22Rv1 (cell line): Measurements from ENCODE around the gene DENND6B.
A peak's percentile ranks its signal among the peaks of the same experiment; 100 is the strongest.

Source experiments
- H3K27ac ChIP-seq: fragments of 450-650 bp; 2 replicates; pipeline ENCODE4 v1.5.1; 2017
- CTCF ChIP-seq: fragments of 450-650 bp; IDR thresholded peaks from 2 replicates; pipeline ENCODE4 v1.5.1; 2017; ENCODE audit warnings: mild to moderate bottlenecking
- ZFX ChIP-seq: fragments of 450-650 bp; IDR thresholded peaks from 2 replicates; pipeline ENCODE4 v1.6.1; 2017; ENCODE audit warnings: antibody characterized with exemption, borderline replicate concordance

Gene DENND6B

GRCh38 chr22:50261615-50262459 is 65.0 kb downstream of the DENND6B start, which contains the start of gene MAPK12:
TSS of gene MAPK12 (minus strand) at chr22:50261683. CDS start at chr22:50261509, 174 bp downstream.
- peak within 1 kb of the TSS; percentile 91 for H3K27ac ChIP-seq
- TF ChIP-seq CTCF (no peak), ZFX (no peak)

GRCh38 chr22:50260801-50261614 is 65.8 kb downstream of the DENND6B start:
- peak overlapping the region; percentile 91 for H3K27ac ChIP-seq

GRCh38 chr22:50260434-50260800 is 66.4 kb downstream of the DENND6B start:
- H3K27ac ChIP-seq = peak overlapping the region; percentile 91

More at GRCh38 chr22:50260801-50261614, 65.8 kb downstream of the DENND6B start:
- TF ChIP-seq CTCF (no peak), ZFX (no peak)

DNA sequence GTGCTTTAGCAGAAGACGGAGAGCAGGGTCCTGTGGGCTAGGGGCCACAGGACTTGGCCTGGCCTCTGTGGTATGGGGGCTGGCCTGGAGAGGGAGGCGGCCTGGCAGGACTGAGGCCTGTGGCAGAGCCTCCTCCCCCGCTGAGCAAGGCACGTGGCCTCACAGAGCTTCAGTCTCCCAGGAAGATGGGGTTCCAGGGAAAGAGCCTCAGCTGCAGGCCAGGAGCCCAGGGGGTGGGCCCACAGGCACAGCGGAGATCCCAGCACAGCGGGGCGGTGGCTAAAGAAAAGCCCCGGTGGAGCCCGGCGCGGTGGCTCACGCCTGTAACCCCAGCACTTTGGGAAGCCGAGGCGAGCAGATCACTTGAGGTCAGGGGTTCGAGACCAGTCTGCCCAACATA is 67.5 kb downstream of the DENND6B start:
- peak overlapping the region; percentile 91 for H3K27ac ChIP-seq
- no peak for TF ChIP-seq ZFX

More at GRCh38 chr22:50260434-50260800, 66.4 kb downstream of the DENND6B start:
- TF ChIP-seq CTCF = no peak
- TF ChIP-seq ZFX = no peak
